Rectal smooth muscle tissue (tissue), 1 donor: ENCODE data around the gene SLC39A6.
"Not testable (repeated sequence)": the region's sequence is repeated elsewhere in the genome, so short reads cannot be mapped to it uniquely, and the experiment has no call there.

Source experiments
- H3K27ac ChIP-seq: one replicate; pipeline ENCODE4 v1.7.0; 2013; ENCODE audit warnings: low read depth, low read length, inconsistent platforms
- H3K27me3 ChIP-seq: one replicate; pipeline ENCODE4 v1.7.0; 2013; ENCODE audit warnings: low read length; ENCODE audit not compliant: control insufficient read depth, insufficient read depth
- H3K36me3 ChIP-seq: one replicate; pipeline ENCODE4 v1.7.0; 2013; ENCODE audit warnings: low read length; ENCODE audit not compliant: control insufficient read depth, insufficient read depth
- H3K4me1 ChIP-seq: one replicate; pipeline ENCODE4 v1.7.0; 2013; ENCODE audit warnings: low read length; ENCODE audit not compliant: control insufficient read depth, insufficient read depth
- H3K4me3 ChIP-seq: one replicate; pipeline ENCODE4 v1.7.0; 2013; ENCODE audit warnings: low read length
- H3K9ac ChIP-seq: one replicate; pipeline ENCODE4 v1.7.0; 2013; ENCODE audit warnings: low read length

Gene SLC39A6

DNA sequence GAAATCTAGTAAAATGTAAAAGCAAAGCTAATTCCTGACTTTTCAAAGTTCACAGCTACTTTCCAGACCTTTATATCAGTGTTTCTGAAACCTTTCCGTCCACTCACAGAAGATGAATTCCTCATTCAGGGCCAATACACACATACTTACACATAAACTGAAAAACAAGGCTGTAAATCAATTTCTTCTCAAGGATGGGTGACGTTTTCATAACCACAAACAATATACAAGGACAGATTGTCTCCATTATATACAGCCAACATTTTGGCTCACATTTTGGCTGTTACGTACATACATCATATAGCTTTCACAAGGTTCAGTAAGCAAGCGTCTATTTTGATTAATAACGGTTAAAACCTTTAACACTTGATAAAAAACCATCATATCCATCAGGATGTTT, 63.1 kb downstream of the SLC39A6 start:
- Histone ChIP-seq H3K4me1 (peaks cover 6% of the 10 kb centered on the region), H3K27ac (no peak overlapping the region), H3K4me3 (peak overlapping the region; percentile 85), H3K9ac (no peak overlapping the region), H3K27me3 (no peaks in the 10 kb centered on the region), H3K36me3 (no peaks in the 10 kb centered on the region)

DNA sequence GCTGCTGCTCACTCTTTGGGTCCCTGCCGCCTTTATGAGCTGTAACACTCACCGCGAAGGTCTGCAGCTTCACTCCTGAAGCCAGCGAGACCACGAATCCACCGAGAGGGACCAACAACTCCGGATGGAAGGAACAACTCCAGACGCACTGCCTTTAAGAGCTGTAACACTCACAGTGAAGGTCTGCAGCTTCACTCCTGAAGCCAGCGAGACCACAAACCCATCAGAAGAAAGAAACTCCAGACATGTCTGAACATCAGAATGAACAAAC, 64.4 kb downstream of the SLC39A6 start:
- H3K4me1 ChIP-seq, H3K9ac ChIP-seq, H3K27ac ChIP-seq, H3K36me3 ChIP-seq, H3K27me3 ChIP-seq, H3K4me3 ChIP-seq: not testable (repeated sequence)

DNA sequence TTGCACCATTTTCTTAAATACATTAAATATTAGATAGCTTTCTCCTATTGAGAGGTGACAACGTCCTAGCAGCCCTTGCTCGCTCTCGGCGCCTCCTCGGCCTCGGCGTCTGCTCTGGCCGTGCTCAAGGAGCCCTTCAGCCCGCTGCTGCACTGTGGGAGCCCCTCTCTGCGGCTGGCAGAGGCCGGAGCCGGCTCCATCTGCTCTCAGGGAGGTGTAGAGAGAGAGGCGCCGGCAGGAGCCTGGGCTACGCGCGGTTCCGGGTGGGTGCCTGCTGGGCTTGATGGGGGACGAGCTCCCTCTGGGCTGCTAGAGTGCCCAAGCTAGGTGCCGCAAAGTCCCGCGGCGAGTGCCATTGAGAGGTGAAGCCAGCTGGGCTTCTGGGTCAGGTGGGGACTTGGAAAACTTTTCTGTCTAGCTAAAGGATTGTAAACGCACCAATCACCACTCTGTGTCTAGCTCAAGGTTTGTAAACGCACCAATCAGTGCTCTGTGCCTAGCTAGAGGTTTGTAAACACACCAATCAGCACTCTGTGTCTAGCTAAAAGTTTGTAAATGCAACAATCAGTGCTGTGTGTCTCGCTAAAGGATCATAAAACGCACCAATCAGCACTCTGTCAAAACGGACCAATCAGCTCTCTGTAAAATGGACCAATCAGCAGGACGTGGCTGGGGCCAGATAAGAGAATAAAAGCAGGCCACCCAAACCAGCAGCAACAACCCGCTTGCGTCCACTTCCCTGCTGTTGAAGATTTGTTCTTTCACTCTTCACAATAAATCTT, 64.9 kb downstream of the SLC39A6 start:
- Histone ChIP-seq H3K27ac (no peak overlapping the region), H3K9ac (no peak overlapping the region), H3K4me3 (no peak overlapping the region), H3K27me3 (no peaks in the 10 kb centered on the region), H3K36me3 (no peaks in the 10 kb centered on the region), H3K4me1 (peaks cover 6% of the 10 kb centered on the region)

DNA sequence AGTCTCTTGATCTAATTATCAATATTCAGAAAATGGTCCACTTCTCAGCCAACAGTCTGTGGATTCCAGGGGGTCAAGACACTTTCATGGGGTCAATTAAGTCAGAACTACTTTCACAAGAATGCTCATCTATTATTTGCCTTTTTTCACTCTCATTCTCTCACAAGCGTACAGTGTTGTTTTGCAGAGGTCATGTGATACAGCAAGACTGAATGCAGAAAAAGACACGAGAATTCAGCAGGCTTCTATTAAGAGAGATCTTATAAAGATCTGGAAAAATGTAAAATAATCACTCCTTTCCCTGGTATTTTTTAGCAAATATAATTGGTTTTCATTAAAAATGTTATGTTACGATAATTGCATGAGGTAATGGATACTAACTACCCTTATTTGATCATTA, 70.5 kb downstream of the SLC39A6 start:
- no peaks in the 10 kb centered on the region for H3K36me3 ChIP-seq
- no peak overlapping the region for H3K4me3 ChIP-seq
- H3K4me1 ChIP-seq, result no peaks in the 10 kb centered on the region
- H3K27me3 ChIP-seq, result no peaks in the 10 kb centered on the region
- no peak overlapping the region for H3K9ac ChIP-seq
- H3K27ac ChIP-seq, result no peak overlapping the region
